Mesothelial cell of epicardium (in vitro differentiated cells): ENCODE results near the gene LRMDA. TPM values are rescaled to one million over a fixed set of nuclear protein-coding genes. Genes with fewer than 3 reads are reported as not detected.

Experiments used
- DNase-seq, 2 experiments: peaks; one replicate each; pipeline ENCODE4 v3.0.0; 2021; ENCODE audit warnings: low spot score in 2 of 2; ENCODE audit not compliant: unreplicated experiment in 2 of 2
- H3K27ac Mint-ChIP-seq: 2 replicates; pipeline ENCODE4 v1.8.0; 2021; ENCODE audit warnings: mixed read lengths
- H3K27me3 Mint-ChIP-seq: 2 replicates; pipeline ENCODE4 v1.8.0; 2021; ENCODE audit warnings: low read depth, mixed read lengths
- H3K36me3 Mint-ChIP-seq: 2 replicates; pipeline ENCODE4 v1.8.0; 2021; ENCODE audit warnings: mixed read lengths
- H3K4me1 Mint-ChIP-seq: 2 replicates; pipeline ENCODE4 v1.8.0; 2021; ENCODE audit warnings: mixed read lengths
- H3K4me3 Mint-ChIP-seq: 2 replicates; pipeline ENCODE4 v1.8.0; 2021; ENCODE audit warnings: mild to moderate bottlenecking, moderate library complexity, mixed read lengths
- H3K9me3 Mint-ChIP-seq: 2 replicates; pipeline ENCODE4 v1.8.0; 2021; ENCODE audit warnings: mixed read lengths
- total RNA-seq: library from RNA; stranded (reverse); gene quantifications from 3 replicates; pipeline ENCODE4 v1.2.1, GENCODE V29; 2021
- TF ChIP-seq, protein P1 (sequence below): fragments of 200-600 bp; sonication (generic); IDR thresholded peaks from one replicate; pipeline ENCODE4 v1.5.0; 2021; ENCODE audit warnings: antibody characterized with exemption; ENCODE audit not compliant: unreplicated experiment

LRMDA gene
- total RNA-seq, 1 donor from 2014 or later: 2.0 TPM

DNA sequence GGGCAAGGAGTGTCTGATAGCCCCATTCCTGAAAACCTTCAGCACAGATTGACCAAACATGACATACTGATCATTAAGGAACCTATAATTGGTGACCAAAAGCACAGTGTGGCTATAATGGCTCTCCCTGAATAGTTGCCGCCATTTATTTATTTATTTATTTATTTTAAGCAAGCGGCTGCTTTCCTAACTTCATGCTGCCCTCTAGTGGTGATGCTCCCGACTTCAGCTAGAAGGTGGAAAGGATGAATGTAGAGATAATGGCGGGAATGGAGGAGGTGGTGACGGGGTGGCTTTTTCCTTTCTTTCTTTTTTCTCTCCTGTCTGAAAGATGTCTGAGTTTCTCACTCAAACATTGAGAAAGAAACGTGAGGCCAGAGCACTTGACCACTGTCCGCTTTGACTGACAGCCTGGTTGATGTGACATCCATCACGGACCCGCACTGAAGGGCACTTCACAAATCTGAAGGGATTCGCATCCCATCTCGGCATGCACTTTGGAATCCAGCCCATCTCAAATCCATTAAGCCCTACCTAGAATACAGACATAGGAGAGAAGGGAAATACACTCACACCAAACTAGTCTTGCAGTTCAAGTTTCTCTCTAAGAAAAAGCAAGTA lies 1116.0 kb downstream of the LRMDA start:
- H3K27me3 Mint-ChIP-seq: peaks cover 3% of the 10 kb centered on the region
- TF ChIP-seq, protein P1, sequence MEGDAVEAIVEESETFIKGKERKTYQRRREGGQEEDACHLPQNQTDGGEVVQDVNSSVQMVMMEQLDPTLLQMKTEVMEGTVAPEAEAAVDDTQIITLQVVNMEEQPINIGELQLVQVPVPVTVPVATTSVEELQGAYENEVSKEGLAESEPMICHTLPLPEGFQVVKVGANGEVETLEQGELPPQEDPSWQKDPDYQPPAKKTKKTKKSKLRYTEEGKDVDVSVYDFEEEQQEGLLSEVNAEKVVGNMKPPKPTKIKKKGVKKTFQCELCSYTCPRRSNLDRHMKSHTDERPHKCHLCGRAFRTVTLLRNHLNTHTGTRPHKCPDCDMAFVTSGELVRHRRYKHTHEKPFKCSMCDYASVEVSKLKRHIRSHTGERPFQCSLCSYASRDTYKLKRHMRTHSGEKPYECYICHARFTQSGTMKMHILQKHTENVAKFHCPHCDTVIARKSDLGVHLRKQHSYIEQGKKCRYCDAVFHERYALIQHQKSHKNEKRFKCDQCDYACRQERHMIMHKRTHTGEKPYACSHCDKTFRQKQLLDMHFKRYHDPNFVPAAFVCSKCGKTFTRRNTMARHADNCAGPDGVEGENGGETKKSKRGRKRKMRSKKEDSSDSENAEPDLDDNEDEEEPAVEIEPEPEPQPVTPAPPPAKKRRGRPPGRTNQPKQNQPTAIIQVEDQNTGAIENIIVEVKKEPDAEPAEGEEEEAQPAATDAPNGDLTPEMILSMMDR: peak; percentile 89
- DNase-seq: peak; percentile 56 to 83
- H3K4me3 Mint-ChIP-seq: no peak overlapping the region
- H3K27ac Mint-ChIP-seq: no peak overlapping the region
- H3K4me1 Mint-ChIP-seq: peaks cover 38% of the 10 kb centered on the region
- no peaks in the 10 kb centered on the region for H3K9me3 Mint-ChIP-seq
- no peaks in the 10 kb centered on the region for H3K36me3 Mint-ChIP-seq

DNA sequence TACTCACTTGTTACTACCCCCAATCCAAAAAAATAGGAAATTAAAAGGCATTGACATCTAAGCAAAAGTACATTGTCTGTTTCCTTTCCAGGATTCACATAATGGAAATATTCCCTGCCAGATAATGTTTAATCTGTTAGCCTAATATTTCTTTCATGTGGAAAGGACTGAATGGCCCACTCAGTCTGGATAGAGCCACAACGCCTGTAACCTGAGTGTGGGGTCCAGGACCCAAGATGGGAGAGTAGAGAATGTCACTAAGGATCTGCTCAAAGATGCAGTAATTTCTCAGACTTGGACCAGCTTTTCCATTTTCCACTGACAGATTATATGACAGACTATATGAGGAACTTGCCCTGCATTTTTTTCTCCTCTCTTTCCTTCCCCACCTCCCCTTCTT lies 1117.3 kb downstream of the LRMDA start:
- H3K27me3 Mint-ChIP-seq: peaks cover 3% of the 10 kb centered on the region
- no peak for DNase-seq
- peaks cover 44% of the 10 kb centered on the region for H3K4me1 Mint-ChIP-seq
- TF ChIP-seq, protein P1: no peak
- no peaks in the 10 kb centered on the region for H3K36me3 Mint-ChIP-seq
- no peak overlapping the region for H3K4me3 Mint-ChIP-seq
- H3K9me3 Mint-ChIP-seq: no peaks in the 10 kb centered on the region
- H3K27ac Mint-ChIP-seq: no peak overlapping the region

DNA sequence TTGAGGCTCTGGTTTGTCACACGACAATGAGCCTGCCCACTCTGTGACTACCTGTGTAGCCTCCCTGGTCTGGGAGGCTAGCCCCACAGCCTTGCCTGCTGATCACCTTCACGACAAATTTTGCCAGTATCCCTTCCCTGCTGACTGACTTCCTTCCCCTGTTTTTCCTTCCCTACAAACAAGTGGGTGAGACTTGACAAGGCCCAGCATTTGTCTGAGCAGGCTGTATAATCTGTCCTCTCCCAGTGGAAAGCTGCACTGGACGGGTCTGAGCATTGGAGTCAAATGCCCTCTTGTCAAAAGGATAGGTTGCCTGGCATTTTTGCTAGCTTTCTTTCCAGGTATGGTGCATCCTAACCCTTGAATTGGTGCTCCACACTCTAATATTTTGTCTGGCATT lies 1117.7 kb downstream of the LRMDA start:
- no peak for DNase-seq
- no peak overlapping the region for H3K4me3 Mint-ChIP-seq
- TF ChIP-seq, protein P1: no peak
- H3K9me3 Mint-ChIP-seq: no peaks in the 10 kb centered on the region
- peaks cover 45% of the 10 kb centered on the region for H3K4me1 Mint-ChIP-seq
- H3K27ac Mint-ChIP-seq: no peak overlapping the region
- no peaks in the 10 kb centered on the region for H3K36me3 Mint-ChIP-seq
- H3K27me3 Mint-ChIP-seq: peaks cover 3% of the 10 kb centered on the region

- TF ChIP-seq, protein P1: no peak
- H3K4me3 Mint-ChIP-seq: no peak overlapping the region
- no peaks in the 10 kb centered on the region for H3K9me3 Mint-ChIP-seq
- DNase-seq: no peak
- H3K36me3 Mint-ChIP-seq: no peaks in the 10 kb centered on the region
- peaks cover 46% of the 10 kb centered on the region for H3K4me1 Mint-ChIP-seq
- H3K27ac Mint-ChIP-seq: peak overlapping the region; percentile 30
- peaks cover 3% of the 10 kb centered on the region for H3K27me3 Mint-ChIP-seq
Observed at GRCh38 chr10:76550806-76551205, 1119.4 kb downstream of the LRMDA start.

DNA sequence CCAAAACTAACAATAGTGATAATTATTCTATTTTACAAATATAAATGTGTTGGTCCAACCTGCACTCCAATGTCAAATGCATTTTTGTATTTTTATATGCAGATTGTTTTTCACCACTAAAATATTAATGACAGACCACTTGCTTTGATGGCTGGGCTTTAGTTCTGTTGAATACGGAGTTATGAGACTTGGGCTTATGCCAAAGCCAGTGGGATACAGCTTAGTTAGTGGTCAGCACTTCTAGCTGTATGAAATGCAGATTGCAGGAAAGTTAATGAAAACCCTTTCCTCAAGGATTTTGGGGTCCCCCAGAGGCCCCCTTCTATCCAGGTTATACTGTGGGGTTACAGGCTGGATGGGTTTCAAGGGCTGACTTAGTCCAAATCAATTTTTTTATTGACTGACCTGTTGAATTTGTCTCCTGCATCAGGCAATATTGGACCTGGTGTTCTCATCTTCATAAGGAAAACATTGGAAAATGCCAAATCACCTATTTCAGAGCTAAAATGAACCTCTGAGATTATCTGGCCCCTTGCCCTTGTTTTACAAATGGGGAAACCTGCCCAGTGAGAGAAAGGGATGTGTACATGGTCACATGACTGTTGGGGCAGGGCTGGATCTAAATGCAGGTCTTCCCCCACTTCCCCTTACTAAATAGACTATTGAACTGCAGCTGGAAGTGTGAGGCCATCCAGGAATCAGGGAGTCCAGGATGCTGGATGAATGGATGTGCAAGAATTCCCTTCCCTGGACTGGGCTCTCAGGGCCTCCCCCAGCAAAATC lies 1120.9 kb downstream of the LRMDA start:
- Mint-ChIP-seq H3K4me1 (peaks cover 46% of the 10 kb centered on the region), H3K4me3 (no peak overlapping the region), H3K27me3 (peaks cover 3% of the 10 kb centered on the region), H3K9me3 (no peaks in the 10 kb centered on the region), H3K36me3 (no peaks in the 10 kb centered on the region), H3K27ac (no peak overlapping the region)
- TF ChIP-seq, protein P1: no peak
- DNase-seq: no peak
